ENCODE results near the gene CPNE5.
"Not testable (repeated sequence)": the region's sequence is repeated elsewhere in the genome, so short reads cannot be mapped to it uniquely, and the experiment has no call there.

The CPNE5 gene

GRCh38 chr6:36813047-36813446 lies 26.2 kb downstream of the CPNE5 start:
- not testable (repeated sequence) for DNase-seq

GRCh38 chr6:36809941-36810803 lies 29.1 kb downstream of the CPNE5 start:
- DNase-seq: no peak

- no peak for DNase-seq
Observed at GRCh38 chr6:36809156-36809555, 30.1 kb downstream of the CPNE5 start.

GRCh38 chr6:36808634-36809033 lies 30.6 kb downstream of the CPNE5 start:
- no peak for DNase-seq

- DNase-seq: no peak
Observed at GRCh38 chr6:36807750-36808149, 31.5 kb downstream of the CPNE5 start.

- DNase-seq: no peak
Observed at GRCh38 chr6:36807143-36807542, 32.1 kb downstream of the CPNE5 start.

GRCh38 chr6:36805917-36806316 lies 33.3 kb downstream of the CPNE5 start:
- DNase-seq: no peak

GRCh38 chr6:36805096-36805797 lies 34.0 kb downstream of the CPNE5 start:
- no peak for DNase-seq

GRCh38 chr6:36804563-36804962 lies 34.7 kb downstream of the CPNE5 start:
- DNase-seq: no peak

- no peak for DNase-seq
Observed at GRCh38 chr6:36803908-36804307, 35.3 kb downstream of the CPNE5 start.

GRCh38 chr6:36803482-36803881 lies 35.8 kb downstream of the CPNE5 start:
- DNase-seq: no peak

- DNase-seq: no peak
Observed at GRCh38 chr6:36800223-36801076, 38.8 kb downstream of the CPNE5 start.

GRCh38 chr6:36798852-36799251 lies 40.4 kb downstream of the CPNE5 start:
- DNase-seq: no peak

- no peak for DNase-seq
Observed at GRCh38 chr6:36797653-36798052, 41.6 kb downstream of the CPNE5 start.

- DNase-seq: no peak
Observed at GRCh38 chr6:36797055-36797454, 42.2 kb downstream of the CPNE5 start.

GRCh38 chr6:36794713-36795065 lies 44.6 kb downstream of the CPNE5 start:
- no peak for DNase-seq

GRCh38 chr6:36793913-36794712 lies 45.1 kb downstream of the CPNE5 start:
- DNase-seq: no peak

- no peak for DNase-seq
Observed at GRCh38 chr6:36793296-36793912, 45.8 kb downstream of the CPNE5 start.

GRCh38 chr6:36791521-36792135 lies 47.6 kb downstream of the CPNE5 start:
- no peak for DNase-seq

- no peak for DNase-seq
Observed at GRCh38 chr6:36791085-36791484, 48.2 kb downstream of the CPNE5 start.

GRCh38 chr6:36788768-36789167 lies 50.5 kb downstream of the CPNE5 start:
- no peak for DNase-seq

GRCh38 chr6:36788186-36788585 lies 51.1 kb downstream of the CPNE5 start:
- DNase-seq: no peak

Measured in NCI-H1436 treated with DMSO at 0.1 percent for 48 hours (cell line).